Glomerular visceral epithelial cell (primary cell): ENCODE data around the gene TTC22.

Experiments
- DNase-seq: peaks from one replicate; pipeline ENCODE4 v3.0.0-alpha.2; 2016; ENCODE audit errors: extremely low spot score

The TTC22 gene

GRCh38 chr1:54800899-54801759, at the start of gene TTC22:
Gene TTC22, minus strand, starts transcription at chr1:54801323. Its CDS starts 160 bp downstream, at chr1:54801163.
- DNase-seq = peak; percentile 28

GRCh38 chr1:54850737-54851136, 49.6 kb upstream of the TTC22 start:
- peak; percentile 90 for DNase-seq

- peak; percentile 75 for DNase-seq
Measured at GRCh38 chr1:54850069-54850730, 49.1 kb upstream of the TTC22 start.

GRCh38 chr1:54849219-54850068, 48.3 kb upstream of the TTC22 start:
- DNase-seq = no peak

- DNase-seq = no peak
Measured at GRCh38 chr1:54848134-54848948, 47.2 kb upstream of the TTC22 start.

- DNase-seq = no peak
Measured at GRCh38 chr1:54846716-54847284, 45.7 kb upstream of the TTC22 start.

- DNase-seq = no peak
Measured at GRCh38 chr1:54846301-54846700, 45.2 kb upstream of the TTC22 start.

GRCh38 chr1:54845772-54846171, 44.6 kb upstream of the TTC22 start:
- no peak for DNase-seq

- DNase-seq = no peak
Measured at GRCh38 chr1:54844564-54844963, 43.4 kb upstream of the TTC22 start.

GRCh38 chr1:54843449-54843848, 42.3 kb upstream of the TTC22 start:
- DNase-seq = no peak

- no peak for DNase-seq
Measured at GRCh38 chr1:54842963-54843362, 41.8 kb upstream of the TTC22 start.

GRCh38 chr1:54842206-54842915, 41.2 kb upstream of the TTC22 start:
- DNase-seq = peak; percentile 43

- DNase-seq = no peak
Measured at GRCh38 chr1:54839824-54840223, 38.7 kb upstream of the TTC22 start.

GRCh38 chr1:54838565-54839180, 37.5 kb upstream of the TTC22 start:
- no peak for DNase-seq

GRCh38 chr1:54837002-54837853, 36.1 kb upstream of the TTC22 start:
- DNase-seq = no peak

GRCh38 chr1:54836594-54836993, 35.5 kb upstream of the TTC22 start:
- no peak for DNase-seq

GRCh38 chr1:54835970-54836369, 34.8 kb upstream of the TTC22 start:
- DNase-seq = no peak

- no peak for DNase-seq
Measured at GRCh38 chr1:54835131-54835898, 34.2 kb upstream of the TTC22 start.
